Heart left ventricle (tissue), 16 donors: ENCODE measurements around the gene ANTXRL. TPM values are rescaled to one million over a fixed set of nuclear protein-coding genes. Genes with fewer than 3 reads are reported as not detected.
"Not testable (repeated sequence)": the region's sequence is repeated elsewhere in the genome, so short reads cannot be mapped to it uniquely, and the experiment has no call there.

ENCODE experiments used
- ATAC-seq, 4 donors: fragments of 200-7000 bp; cut with Tn5 transposase; one replicate each; pipeline ENCODE4 v1.9.1; 2020 to 2022; ENCODE audit warnings: moderate library complexity in 4 of 4, mild to moderate bottlenecking in 3 of 4, moderate number of reproducible peaks in 1 of 4
- DNase-seq, 5 donors: peaks; one replicate each; pipeline ENCODE4 v3.0.0-alpha.2; 2020
- H3K27ac ChIP-seq, 12 donors: fragments of 200-600 bp; sonication (generic) in 4 of 12; one replicate each; pipeline versions ENCODE4 v1.5.0 to v1.8.0; 2016 to 2022; ENCODE audit warnings: mild to moderate bottlenecking in 2 of 12
- H3K27me3 ChIP-seq, 9 donors: fragments of 200-600 bp; sonication (generic) in 2 of 9; one replicate each; pipeline versions ENCODE4 v1.5.1 to v1.8.0; 2016 to 2022; ENCODE audit warnings: mild to moderate bottlenecking in 3 of 9
- H3K36me3 ChIP-seq, 9 donors: fragments of 200-600 bp; sonication (generic) in 2 of 9; one replicate each; pipeline versions ENCODE4 v1.5.0 to v1.8.0; 2018 to 2022; ENCODE audit warnings: mild to moderate bottlenecking in 2 of 9
- H3K4me1 ChIP-seq, 12 donors: fragments of 200-600 bp; sonication (generic) in 4 of 12; one replicate each; pipeline versions ENCODE4 v1.5.0 to v1.8.0; 2016 to 2022; ENCODE audit warnings: mild to moderate bottlenecking in 3 of 12
- H3K4me3 ChIP-seq, 12 donors: fragments of 200-600 bp; sonication (generic) in 4 of 12; one replicate each; pipeline versions ENCODE4 v1.5.0 to v1.8.0; 2017 to 2022; ENCODE audit warnings: mild to moderate bottlenecking in 9 of 12, moderate library complexity in 4 of 12
- H3K9me3 ChIP-seq, 12 donors: fragments of 200-600 bp; sonication (generic) in 4 of 12; one replicate each; pipeline versions ENCODE4 v1.5.0 to v1.8.0; 2016 to 2022; ENCODE audit warnings: mild to moderate bottlenecking in 1 of 12
- POLR2A ChIP-seq, 2 donors: fragments of 450-650 bp; IDR thresholded peaks; one replicate each; pipeline ENCODE4 v1.6.1; 2017; ENCODE audit warnings: antibody characterized with exemption in 2 of 2, mild to moderate bottlenecking in 2 of 2, moderate library complexity in 2 of 2
- WGBS, 4 donors: extraction: QIAGEN DNeasy Blood & Tissue Kit in 2 of 4; methylation state at CpG; one replicate each; pipeline versions ENCODE4 v1.1.5 to v1.1.7; 2013 to 2018; 5-methylcytosine and 5-hydroxymethylcytosine counted together
- intact Hi-C, 10 donors: fragments of 100-400 bp; cut with DNase I; formaldehyde crosslinking; loops; one replicate each; pipeline versions ENCODE4 v1.11.1 to v1.14.2; 2022
- polyA plus RNA-seq, 2 donors: library from polyadenylated mRNA; stranded (reverse); fragments of 200-250 nt; gene quantifications; one replicate each; pipeline ENCODE4 v1.2.3, GENCODE V29; 2013
- total RNA-seq, 9 donors: library from RNA; depleted of rRNA in 2 of 9; stranded (reverse); fragments of >200 nt in 2 of 9; fragmentation: NEBNext Ultra II Directional in 3 of 9; extraction: Animal tissue kit (Norgen Biotek cat#: 25700) in 3 of 9; gene quantifications; one replicate each; pipeline versions ENCODE4 v1.1.0 to v1.2.4, GENCODE V29; 2016 to 2023
- TF ChIP-seq, protein P1 (sequence below), 12 donors: fragments of 200-600 bp; sonication (generic) in 4 of 12; IDR thresholded peaks; one replicate each; pipeline versions ENCODE4 v1.5.0 to v1.8.0; 2018 to 2022; ENCODE audit warnings: antibody characterized with exemption in 12 of 12, mild to moderate bottlenecking in 5 of 12
- donor health status: ischemic (EF 13 %, LVEDD 7.1; RV severe dilation, severe dysfunction).
- donor health status: healthy with polysubstance abuse.
- donor health status: DM: no; HTN: yes; CAD: no.
- donor health status: DM: no; HTN: no; CAD: no.
- donor health status: ischemic (EF 25% LVEDD 6.9; RV normal size, moderate dysfunction).
- donor health status: ischemic (EF 25% LVEDD 5.7; RV mildly dilated, moderate dysfunction).
- donor health status: healthy.
- donor health status: DM: yes; HTN: yes; CAD: no.
- donor health status: ischemic (EF 35%, LVEDD 5.7; RV mildly dilated, moderate dysfunction).
- donor health status: nonischemic (EF 11% LVEDD 7.7; RV severe dilation, severe dysfunction).
- donor health status: DM: yes; HTN: yes; CAD: no.
- donor health status: PGD.
- donor health status: ischemic (EF 29% LVEDD 5.4; RV normal size, mild dysfunction).
- donor health status: nonischemic (EF 23%, LVEDD 6.1; RV moderate dilation, normal function).

Gene ANTXRL
- total and polyA plus RNA-seq, 11 donors = 0.42 to 0.99 (median 0.90) TPM; not detected in 8

DNA sequence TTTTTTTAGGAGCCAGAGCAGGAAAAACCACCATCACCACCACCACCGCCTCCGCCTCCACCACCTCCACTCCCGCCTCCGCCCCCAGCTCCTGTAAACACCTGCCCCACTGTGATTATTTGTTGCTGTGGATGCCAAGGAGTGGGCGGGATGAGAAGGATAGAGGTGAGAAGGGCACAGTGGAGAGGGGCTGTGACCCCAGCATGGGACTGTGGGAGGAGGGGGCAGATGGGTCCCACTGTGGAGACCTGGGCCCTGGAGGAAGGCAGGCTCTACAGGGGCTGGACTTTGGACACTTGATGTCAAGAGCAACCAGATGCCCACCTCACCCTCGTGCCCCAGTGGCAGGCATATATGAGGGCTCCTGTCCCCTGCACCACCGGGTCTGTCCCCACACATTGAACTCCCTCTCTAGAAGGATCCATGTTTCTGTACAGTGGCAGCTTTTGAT, 24.7 kb downstream of the ANTXRL start:
- intact Hi-C loops = loop anchor here in 1 of 10 donors (2.0 kb wide), 1 partner anchor 61 kb away; no protein-coding TSS in a partner anchor
- Histone ChIP-seq H3K9me3 (no peaks in the 10 kb centered on the region), H3K27me3 (no peaks in the 10 kb centered on the region), H3K4me3 (no peak overlapping the region), H3K27ac (no peak overlapping the region), H3K36me3 (no peaks in the 10 kb centered on the region), H3K4me1 (peaks cover 0 to 4% (median 0%) of the 10 kb centered on the region in 12 donors)
- DNase-seq (peak in 1 of 5 donors; percentile 10), ATAC-seq (no peak)
- TF ChIP-seq, protein P1, sequence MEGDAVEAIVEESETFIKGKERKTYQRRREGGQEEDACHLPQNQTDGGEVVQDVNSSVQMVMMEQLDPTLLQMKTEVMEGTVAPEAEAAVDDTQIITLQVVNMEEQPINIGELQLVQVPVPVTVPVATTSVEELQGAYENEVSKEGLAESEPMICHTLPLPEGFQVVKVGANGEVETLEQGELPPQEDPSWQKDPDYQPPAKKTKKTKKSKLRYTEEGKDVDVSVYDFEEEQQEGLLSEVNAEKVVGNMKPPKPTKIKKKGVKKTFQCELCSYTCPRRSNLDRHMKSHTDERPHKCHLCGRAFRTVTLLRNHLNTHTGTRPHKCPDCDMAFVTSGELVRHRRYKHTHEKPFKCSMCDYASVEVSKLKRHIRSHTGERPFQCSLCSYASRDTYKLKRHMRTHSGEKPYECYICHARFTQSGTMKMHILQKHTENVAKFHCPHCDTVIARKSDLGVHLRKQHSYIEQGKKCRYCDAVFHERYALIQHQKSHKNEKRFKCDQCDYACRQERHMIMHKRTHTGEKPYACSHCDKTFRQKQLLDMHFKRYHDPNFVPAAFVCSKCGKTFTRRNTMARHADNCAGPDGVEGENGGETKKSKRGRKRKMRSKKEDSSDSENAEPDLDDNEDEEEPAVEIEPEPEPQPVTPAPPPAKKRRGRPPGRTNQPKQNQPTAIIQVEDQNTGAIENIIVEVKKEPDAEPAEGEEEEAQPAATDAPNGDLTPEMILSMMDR (IDR thresholded peaks at IDR 0.05) = no peak
- TF ChIP-seq POLR2A (IDR thresholded peaks at IDR 0.05) = no peak
- WGBS, 4 donors = 86 to 90% (median 87%) methylated on average over 7 of the region's 7 CpGs

GRCh38 chr10:46311961-46312431, 25.2 kb downstream of the ANTXRL start:
- H3K9me3 ChIP-seq, ATAC-seq, H3K4me3 ChIP-seq, DNase-seq, H3K36me3 ChIP-seq, H3K27me3 ChIP-seq, H3K27ac ChIP-seq, H3K4me1 ChIP-seq: not testable (repeated sequence)
- 78 to 89% (median 88%) methylated on average over 9 of the region's 9 CpGs for WGBS, 4 donors
- intact Hi-C loops = loop anchor here in 1 of 10 donors (2.0 kb wide), 1 partner anchor 61 kb away; no protein-coding TSS in a partner anchor

- Histone ChIP-seq H3K9me3 (no peaks in the 10 kb centered on the region), H3K4me1 (peaks cover 0 to 4% (median 0%) of the 10 kb centered on the region in 12 donors), H3K27me3 (no peaks in the 10 kb centered on the region), H3K36me3 (no peaks in the 10 kb centered on the region), H3K27ac (no peak overlapping the region), H3K4me3 (no peak overlapping the region)
- no peak for TF ChIP-seq POLR2A (IDR thresholded peaks at IDR 0.05)
- no peak for ATAC-seq
- peak in 1 of 5 donors; percentile 19 for DNase-seq
- 71 to 87% (median 85%) methylated on average over 3 of the region's 3 CpGs for WGBS, 4 donors
- intact Hi-C loops = no loop called here
Measured at GRCh38 chr10:46312953-46313352, 26.2 kb downstream of the ANTXRL start.

GRCh38 chr10:46314071-46314470, 27.3 kb downstream of the ANTXRL start:
- TF ChIP-seq, protein P1 (IDR thresholded peaks at IDR 0.05) = no peak
- no peak for TF ChIP-seq POLR2A (IDR thresholded peaks at IDR 0.05)
- intact Hi-C loops = no loop called here
- ATAC-seq (no peak), DNase-seq (no peak)
- no peak overlapping the region for H3K27ac ChIP-seq
- no peaks in the 10 kb centered on the region for H3K36me3 ChIP-seq
- 79 to 87% (median 86%) methylated on average over 4 to 8 of the region's 8 CpGs for WGBS, 4 donors
- peaks cover 0 to 6% (median 0%) of the 10 kb centered on the region in 12 donors for H3K4me1 ChIP-seq
- H3K27me3 ChIP-seq = no peaks in the 10 kb centered on the region
- H3K9me3 ChIP-seq = no peaks in the 10 kb centered on the region
- no peak overlapping the region for H3K4me3 ChIP-seq

GRCh38 chr10:46315071-46315860, 28.5 kb downstream of the ANTXRL start:
- H3K27me3 ChIP-seq, H3K36me3 ChIP-seq, H3K9me3 ChIP-seq, ATAC-seq, H3K4me1 ChIP-seq, intact Hi-C loops, H3K4me3 ChIP-seq, DNase-seq, H3K27ac ChIP-seq: not testable (repeated sequence)
- WGBS, 4 donors = 66 to 77% (median 71%) methylated on average over 10 of the region's 10 CpGs
